HS-27A (cell line): ENCODE results near the gene MINK1.
A peak's percentile ranks its signal among the peaks of the same experiment; 100 is the strongest.
"Not testable (repeated sequence)": the region's sequence is repeated elsewhere in the genome, so short reads cannot be mapped to it uniquely, and the experiment has no call there.

Source experiments
- DNase-seq: peaks from one replicate; pipeline ENCODE4 v3.0.0-alpha.2; 2012; ENCODE audit warnings: low read depth, missing footprints

The MINK1 gene

GRCh38 chr17:4899341-4900230 lies 66.4 kb downstream of the MINK1 start, which contains the start of gene C17orf107:
Gene C17orf107, plus strand, starts transcription at chr17:4899536. Its CDS starts 227 bp downstream, at chr17:4899763.
- DNase-seq, result no peak

GRCh38 chr17:4900231-4901107 lies 67.3 kb downstream of the MINK1 start:
- DNase-seq, result no peak

GRCh38 chr17:4901108-4901647 lies 68.0 kb downstream of the MINK1 start:
- no peak for DNase-seq

GRCh38 chr17:4901648-4902344 lies 68.7 kb downstream of the MINK1 start:
- DNase-seq, result no peak

DNA sequence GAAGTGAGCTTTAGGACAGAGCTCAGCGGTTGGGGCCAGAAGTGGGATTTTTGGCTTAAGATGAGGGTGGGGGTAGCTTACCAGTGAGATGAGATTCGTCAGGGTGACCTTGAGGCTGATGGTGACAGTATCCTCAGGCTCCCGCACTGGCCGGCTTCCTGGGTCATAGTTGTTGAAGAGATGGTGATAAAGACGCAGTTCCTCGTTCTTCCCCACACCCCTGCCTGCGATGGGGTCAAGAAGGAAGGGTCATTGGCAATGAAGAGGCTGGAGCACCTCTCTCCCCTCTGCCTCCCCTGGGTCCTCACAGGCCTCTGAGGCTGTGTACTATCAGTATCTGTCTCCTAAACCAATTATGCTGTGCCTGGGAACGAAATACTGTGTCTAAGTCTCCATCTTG lies 69.4 kb downstream of the MINK1 start:
- DNase-seq, result no peak

DNA sequence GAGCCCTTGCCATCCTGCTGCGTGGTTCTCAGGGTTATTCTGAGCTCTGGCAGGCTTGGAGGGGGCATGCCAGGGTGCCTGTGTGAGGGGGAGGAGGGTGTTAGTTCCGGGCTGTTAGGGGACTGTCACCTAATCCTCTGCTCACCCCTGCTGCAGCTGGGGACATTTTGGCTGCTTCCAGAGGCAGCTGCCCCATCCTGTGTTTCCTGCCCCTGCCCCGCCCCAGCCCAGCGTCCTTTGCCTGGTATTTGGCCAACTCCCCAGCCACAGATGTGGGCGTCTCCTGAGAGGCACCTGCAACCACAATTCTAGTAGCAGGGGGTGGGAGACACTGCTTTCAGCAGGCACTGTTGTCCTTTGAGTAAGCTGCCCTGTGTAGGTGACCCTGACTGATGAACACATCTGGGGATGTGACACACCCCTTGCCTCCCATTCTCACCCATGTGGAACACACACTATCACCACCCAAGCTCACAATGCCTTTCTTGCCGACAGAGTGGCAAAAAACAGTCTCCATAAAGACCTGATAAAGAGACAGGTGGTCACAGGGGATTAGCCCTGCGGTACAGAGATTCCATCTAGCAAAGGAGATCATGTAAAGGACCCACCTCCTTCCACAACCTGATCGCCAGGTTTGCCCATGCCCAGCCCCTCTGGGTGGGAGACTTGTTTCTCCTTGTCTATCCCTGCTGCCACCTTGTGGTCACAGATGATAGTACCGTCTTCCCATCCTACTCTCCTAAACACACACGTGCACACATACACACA lies 70.1 kb downstream of the MINK1 start, which contains the start of gene CHRNE:
TSS of gene CHRNE (minus strand) at position 48 of the 768 bp plus-strand sequence. CDS start at position 13, 35 bp downstream.
- DNase-seq, result peak; percentile 7

DNA sequence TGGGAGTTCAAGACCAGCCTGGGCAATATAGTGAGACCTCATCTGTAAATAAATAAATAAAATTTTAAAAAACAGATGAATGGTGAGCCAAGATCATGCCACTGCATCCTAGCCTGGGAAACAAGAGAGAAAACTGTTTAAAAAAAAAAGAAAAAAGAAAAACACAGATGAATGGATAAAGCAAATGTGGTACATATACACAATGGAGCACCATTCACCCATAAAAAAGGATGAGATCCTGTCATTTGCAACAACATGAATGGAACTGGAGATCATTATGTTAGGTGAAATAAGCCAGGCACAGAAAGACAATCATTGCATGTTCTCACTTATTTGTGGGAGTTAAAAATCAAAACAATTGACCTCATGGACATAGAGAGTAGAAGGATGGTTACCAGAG lies 73.5 kb downstream of the MINK1 start:
- not testable (repeated sequence) for DNase-seq

- no peak for DNase-seq
Observed at GRCh38 chr17:4908301-4908700, 75.2 kb downstream of the MINK1 start.

- peak; percentile 45 for DNase-seq
Observed at GRCh38 chr17:4908711-4909496, 75.8 kb downstream of the MINK1 start.

GRCh38 chr17:4913994-4914393 lies 80.9 kb downstream of the MINK1 start:
- DNase-seq, result no peak

DNA sequence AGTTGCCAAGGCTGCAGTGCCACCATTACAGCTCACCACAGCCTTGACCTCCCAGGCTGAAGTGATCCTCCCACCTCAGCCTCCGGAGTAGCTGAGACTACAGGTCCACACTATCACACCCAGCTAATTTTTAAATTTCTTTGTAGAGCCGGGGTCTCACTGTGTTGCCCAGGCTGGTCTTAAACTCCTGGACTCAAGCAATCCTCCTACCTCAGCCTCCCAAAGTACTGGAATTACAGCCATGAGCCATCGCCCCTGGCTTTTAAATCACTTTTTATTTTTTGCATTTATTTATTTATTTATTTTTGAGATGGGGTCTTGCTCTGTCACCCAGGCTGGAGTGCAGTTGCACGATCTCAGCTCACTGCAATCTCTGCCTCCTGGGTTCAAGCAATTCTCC lies 81.4 kb downstream of the MINK1 start:
- not testable (repeated sequence) for DNase-seq

DNA sequence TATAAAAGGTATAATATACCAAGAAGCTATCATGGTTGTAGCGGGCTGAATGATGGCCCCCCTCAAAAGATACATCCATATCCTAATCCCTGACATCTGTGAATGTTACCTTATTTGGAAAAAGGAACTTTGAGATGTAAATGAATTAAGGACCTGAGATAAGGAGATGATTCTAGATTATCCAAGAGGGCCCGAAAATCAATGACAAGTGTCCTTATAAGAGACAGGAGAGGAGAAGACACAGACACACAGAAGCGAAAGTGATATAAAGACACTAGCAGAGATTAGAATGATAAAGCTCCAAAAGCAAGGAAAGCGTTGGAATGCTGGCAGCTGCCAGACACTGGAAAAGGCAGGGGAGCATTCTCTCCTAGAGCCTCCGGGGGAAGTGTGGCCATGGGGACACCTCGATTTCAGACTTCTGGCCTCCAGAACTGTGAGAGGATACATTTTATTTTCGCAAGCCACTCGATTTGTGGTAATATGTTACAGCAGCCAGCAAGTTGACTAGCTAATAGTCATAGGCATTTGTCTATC lies 86.4 kb downstream of the MINK1 start:
- DNase-seq, result no peak

DNA sequence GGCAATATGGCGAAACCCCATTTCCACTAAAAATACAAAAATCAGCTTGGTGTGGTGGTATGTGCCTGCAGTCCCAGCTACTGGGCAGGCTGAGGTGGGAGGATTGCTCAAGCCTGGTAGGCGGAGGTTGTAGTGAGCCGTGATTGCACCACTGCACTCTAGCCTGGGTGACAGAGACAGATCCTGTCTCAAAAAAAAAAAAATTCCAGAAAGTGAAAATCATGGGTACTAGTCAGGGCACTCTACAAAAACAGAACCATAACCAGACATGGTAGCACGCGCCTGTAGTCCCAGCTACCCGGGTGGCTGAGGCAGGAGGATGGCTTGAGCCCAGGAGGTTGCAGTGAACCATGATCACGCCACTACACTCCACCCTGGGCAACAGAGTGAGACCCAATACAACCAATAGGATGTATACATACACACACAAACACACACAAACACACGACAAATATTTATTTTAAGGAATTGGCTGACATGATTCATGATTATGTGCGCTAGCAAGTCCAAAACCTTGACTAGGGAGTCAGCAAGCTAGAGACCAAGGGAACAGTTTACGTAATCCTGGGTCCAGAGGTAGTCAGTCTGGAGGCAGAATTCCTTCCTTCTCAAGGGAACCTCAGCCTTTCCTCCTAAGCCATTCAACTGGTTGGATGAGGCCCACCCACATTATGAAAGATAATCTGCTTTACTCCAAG lies 87.4 kb downstream of the MINK1 start:
- no peak for DNase-seq

DNA sequence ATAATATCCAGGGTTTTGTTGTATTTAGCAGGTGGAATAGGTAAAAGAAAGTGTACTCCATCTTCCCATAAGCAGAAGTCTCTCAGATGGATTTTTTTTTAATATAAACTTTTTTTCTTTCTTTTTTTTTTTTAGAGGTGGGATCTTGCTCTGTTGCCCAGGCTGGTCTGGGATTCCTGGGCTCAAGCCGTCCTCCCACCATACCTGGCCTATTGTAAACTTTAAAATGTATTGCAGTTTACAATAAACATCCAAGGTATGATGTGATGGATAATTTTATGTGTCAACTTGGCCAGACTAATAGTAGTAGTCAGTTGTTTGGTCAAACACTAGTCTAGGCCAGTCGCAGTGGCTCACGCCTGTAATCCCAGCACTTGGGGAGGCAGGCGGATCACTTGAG lies 88.2 kb downstream of the MINK1 start:
- no peak for DNase-seq

DNA sequence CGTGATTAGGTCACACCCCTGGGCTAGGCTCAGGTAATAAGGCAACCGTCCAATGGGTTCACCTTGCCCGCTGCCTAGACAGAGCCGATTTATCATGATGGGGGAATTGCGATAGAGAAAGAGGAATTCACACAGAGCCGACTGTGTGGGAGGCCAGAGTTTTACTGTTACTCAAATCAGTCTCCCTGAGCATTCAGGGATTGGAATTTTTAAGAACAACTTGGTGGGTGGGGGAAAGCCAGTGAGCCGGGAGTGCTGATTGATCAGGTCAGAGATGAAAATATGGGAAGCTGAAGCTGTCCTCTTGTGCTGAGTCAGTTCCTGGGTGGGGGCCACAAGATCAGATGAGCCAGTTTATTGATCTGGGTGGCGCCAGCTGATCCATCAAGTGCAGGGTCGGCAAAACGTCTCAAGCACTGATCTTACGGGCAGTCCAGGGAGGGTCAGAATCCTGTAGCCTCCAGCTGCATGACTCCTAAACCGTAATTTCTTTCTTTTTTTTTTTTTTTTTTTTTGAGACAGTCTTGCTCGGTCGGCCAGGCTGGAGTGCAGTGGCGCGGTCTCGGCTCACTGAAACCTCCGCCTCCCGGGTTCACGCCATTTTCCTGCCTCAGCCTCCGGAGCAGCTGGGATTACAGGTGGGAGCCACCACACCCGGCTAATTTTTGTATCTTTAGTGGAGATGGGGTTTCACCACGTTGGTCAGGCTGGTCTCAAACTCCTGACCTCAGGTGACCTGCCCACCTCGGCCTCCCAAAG lies 93.6 kb downstream of the MINK1 start:
- DNase-seq, result not testable (repeated sequence)

DNA sequence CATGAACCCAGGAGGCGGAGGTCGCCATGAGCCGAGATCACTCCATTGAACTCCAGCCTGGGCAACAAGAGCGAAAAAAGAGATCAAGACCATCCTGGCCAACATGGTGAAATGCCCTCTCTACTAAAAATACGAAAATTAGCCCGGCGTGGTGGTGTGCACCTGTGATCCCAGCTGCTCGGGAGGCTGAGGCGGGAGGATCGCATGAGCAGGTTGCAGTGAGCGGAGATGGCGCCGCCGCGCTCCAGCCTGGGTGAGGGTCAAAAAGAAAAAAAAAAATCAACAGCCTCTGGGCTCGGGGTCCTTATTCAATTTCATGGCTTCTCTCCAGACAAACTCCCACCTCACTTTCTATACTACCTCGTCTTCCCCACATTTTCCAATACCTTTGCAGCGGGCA lies 95.7 kb downstream of the MINK1 start:
- DNase-seq, result no peak

GRCh38 chr17:4931963-4932362 lies 98.8 kb downstream of the MINK1 start, which contains the start of gene GP1BA:
Gene GP1BA, plus strand, starts transcription at chr17:4932277. Its CDS starts 328 bp downstream, at chr17:4932605.
- DNase-seq, result no peak

- no peak for DNase-seq
Observed at GRCh38 chr17:4932756-4933155, 99.6 kb downstream of the MINK1 start.
